GM19438 (cell line): Measurements from ENCODE around the gene ADAM12.

Experiments
- ATAC-seq: cut with Tn5 transposase; IDR thresholded peaks from one replicate; pipeline ENCODE4 v1.9.1; 2021; ENCODE audit warnings: low read depth; ENCODE audit not compliant: unreplicated experiment

Gene ADAM12

DNA sequence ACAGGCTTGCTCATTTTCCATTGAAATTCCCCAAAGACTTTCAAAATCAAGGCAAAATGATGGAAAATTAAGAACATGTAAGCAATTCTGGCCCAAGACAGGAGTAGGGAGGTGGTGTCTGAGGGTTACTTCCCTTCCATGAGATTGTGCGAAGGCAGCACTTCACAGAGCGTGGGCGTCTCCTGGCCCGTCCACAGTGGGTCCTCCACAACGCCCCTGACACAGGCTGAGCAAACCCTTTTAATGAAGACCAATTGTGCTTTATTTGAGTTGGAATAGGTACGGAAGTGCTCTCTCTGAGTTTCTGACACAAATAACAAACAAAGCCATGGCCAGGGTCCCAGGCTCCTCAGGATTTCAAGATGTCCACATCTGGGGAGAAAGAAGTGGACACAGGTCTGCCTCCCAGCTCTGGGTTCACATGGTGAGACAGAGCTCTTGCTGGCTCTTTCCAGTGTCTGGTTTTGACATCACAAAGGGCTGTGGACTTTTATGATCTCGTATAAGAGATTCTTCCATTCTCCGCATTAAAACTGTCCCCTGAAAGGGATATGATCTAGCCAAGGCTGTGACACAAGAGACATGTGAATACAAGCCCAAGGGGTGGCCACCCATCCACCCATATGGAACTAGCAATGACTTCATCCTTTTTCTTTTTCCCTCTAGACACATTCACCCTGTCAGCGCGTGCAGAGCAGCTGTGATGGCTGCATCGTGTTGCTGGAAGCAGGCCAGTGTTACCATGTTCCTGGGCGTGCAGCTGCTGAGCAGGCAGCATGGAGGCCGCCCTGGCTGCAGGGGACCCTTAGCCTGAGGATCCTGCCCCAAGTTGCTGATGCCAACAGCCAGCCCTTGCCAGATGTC is 145.6 kb downstream of the ADAM12 start:
- ATAC-seq: no peak

DNA sequence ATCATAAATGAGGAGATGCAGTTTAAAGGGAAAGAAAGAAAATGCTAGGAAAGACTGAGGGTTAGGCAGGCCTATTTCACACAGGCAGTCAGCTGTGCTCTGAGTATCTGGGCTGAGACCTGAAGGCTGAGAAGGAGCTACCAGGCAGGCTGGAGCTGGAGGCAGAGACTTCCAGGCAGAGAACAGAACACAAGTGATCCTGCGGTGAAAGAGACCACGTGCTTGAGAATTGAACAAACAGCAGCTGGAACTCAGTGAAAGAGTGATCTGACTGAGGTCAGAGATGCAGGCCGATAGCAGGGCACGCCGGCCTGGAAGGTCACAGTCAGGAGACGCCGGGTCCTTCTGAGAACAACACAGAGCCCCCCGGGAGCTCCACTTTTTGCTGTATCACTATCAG is 147.8 kb downstream of the ADAM12 start:
- ATAC-seq: no peak

- ATAC-seq: no peak
Observed at GRCh38 chr10:126239844-126240243, 148.4 kb downstream of the ADAM12 start.

DNA sequence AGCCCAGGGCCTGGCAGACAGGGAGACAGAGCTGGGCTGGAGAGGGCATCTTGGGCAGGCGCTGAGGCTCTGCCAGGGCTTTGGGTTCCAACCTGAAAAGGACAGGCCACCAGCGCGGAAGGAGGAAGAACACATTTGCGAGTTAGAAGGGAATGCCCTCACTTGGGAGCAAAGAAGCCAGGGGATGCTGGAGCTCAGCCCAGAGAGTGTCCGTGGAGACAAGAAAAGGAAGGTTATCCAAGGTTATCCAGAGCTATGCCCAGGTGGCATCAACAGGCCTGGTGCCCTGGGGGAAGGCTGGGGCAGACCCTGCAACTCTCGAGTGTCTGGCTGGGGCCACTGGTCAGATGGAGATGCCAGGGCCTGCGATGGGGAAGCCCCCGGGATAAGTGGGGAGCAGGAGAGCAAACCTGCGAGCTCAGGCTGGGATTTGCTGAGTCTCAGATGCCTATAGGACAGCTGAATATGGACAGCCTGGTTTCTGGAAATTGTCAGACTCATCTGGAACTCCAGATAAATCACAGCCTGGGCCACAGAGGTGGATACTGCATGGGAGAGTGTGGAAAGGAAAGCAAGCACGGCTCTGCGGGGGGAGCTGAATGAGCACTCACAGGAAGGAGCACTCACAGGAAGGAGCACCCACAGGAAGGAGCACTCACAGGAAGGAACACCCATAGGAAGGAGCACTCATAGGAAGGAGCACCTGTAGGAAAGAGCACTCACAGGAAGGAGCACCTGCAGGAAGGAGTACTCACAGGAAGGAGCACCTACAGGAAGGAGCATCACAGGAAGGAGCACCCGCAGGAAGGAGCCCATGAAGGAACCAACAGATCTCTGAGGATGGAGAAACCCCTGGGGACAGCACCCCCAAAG is 152.1 kb downstream of the ADAM12 start:
- ATAC-seq: no peak

GRCh38 chr10:126235091-126235978 is 152.9 kb downstream of the ADAM12 start:
- ATAC-seq: no peak

- ATAC-seq: no peak
Observed at GRCh38 chr10:126234630-126235029, 153.6 kb downstream of the ADAM12 start.

DNA sequence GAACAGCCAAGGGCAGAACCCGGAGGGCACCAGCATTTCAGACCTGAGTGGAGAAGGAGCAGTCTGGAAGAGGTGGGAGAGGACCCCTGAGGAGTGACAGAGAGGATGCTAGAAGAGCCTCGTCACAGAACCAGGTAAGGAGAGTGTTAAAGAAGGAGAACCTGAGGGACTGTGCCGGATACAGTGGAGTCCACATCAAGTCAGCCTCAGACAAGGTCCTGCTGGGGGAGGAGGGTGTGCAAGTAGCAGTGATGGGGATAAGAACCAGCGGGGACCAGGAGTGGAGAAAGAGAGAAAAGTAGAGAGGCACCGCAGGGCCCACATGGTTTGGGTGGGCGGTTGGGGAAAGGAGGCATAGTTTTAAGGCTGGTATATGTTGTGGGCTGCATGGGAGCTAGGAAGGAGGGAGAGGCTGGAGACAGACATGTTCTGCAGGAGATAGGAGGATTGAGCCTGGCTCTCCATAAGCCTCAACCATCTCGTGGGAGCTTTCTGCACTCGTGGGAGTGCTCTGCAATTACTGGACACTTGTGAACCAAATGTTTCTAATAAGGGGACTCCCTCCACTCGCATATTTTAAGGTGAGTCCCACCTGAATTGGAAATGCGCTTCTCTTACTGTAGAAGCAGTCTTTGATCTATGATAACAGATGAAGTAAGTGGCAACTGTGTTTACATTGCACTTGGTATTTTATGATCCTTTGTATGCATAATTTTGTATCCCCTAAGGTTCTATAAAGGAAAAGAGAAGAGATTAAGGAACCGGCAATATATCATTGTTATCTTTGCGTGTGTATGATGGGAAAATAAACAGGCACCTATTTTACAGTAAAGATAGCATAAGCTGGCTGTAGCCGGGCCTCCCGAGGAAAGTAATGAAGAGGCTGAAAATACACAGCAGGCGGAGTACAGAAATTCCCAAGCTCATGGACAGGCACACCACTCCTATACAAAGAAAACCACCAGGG is 154.8 kb downstream of the ADAM12 start:
- no peak for ATAC-seq

GRCh38 chr10:126230587-126230986 is 157.7 kb downstream of the ADAM12 start:
- ATAC-seq: no peak

DNA sequence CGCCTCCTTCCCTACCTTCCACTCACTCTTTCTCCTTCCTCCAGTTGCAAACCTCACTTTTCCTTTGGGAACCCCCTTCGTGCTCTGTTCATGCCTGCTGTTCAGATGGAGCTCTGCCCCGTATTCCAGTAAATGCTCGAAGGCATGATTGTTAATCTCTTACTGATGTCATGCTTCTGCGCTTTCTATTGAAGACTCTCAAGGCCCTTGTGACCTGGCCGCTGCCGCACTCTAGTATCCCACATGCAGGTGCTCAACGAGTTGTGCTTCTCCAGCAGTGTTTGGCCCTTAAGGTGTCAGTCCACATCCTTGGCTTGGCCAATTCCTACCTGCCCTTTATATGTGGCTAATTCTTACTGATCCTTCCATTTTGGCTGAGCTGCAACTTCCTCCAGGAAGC is 158.6 kb downstream of the ADAM12 start:
- ATAC-seq: no peak

DNA sequence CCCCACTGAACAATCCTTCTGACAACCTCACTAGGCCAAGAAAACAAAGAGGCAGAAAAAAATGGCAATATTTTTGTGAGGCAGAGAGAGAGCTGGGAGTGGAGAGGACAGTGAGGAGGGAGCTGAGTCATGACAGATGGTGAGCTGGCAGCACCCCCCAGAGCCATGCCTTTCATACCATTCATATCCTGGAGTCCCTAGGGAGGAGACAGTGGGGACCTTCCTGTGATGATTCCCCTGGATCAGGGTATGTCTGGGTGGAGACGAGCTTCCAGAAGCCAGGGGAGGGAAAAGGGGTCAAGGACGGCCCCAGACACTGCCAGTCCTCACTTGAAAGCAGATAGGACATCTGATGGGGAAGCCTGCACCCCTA is 160.5 kb downstream of the ADAM12 start:
- no peak for ATAC-seq

DNA sequence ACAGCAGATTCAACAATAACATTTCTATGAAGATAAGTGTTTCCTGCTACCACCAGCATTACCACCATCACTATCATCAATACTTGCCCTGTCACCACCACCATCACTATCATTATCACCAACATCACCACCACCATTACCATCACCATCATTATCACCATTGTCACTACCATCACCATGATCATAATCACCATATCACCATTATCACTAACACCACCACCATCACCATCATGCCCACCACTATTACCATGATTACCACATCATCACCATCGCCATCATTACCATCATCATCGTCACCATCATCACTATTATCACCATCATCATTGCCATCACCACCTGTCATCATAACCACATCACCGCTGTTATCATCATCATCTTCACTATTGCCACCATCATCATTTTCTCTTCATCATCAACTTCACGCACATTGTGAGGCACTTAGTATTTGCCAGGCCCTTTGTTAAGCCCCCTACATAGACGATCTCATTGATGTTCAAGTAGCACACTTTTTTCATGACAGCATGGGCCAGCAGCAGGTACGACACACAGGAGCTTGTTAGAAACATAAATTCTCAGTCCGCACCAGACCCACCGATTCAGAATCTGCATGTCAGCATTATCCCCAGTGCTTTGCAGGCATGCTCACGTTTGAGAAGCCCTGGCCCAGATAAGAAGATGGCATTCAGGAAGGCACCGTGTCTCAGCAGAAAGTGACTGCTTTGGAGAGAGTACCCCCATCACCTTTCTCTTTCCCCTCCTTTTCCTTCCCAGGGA is 161.1 kb downstream of the ADAM12 start:
- no peak for ATAC-seq

DNA sequence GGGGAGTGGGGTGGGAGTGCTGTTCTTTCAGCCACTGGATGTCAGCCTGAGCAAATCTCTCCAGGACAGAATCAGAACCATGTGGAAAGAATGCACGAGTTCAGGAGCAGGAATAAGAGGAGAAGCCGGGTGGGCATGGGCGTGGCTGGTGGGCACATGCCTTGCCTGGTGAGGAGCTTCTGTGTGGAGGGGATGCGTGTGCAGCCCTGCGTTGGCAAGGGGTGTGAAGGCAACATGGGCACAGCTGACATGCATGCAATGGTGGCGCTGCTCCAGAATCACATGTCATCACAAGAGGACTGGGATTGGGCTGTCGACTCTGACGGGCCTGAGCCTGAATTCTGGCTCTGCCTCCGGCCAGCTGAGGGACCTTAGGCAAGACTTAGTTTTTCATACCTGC is 162.1 kb downstream of the ADAM12 start:
- no peak for ATAC-seq

- no peak for ATAC-seq
Observed at GRCh38 chr10:126225672-126226008, 162.6 kb downstream of the ADAM12 start.

GRCh38 chr10:126224967-126225671 is 163.2 kb downstream of the ADAM12 start:
- no peak for ATAC-seq

- no peak for ATAC-seq
Observed at GRCh38 chr10:126223512-126224067, 164.7 kb downstream of the ADAM12 start.

GRCh38 chr10:126222736-126223511 is 165.4 kb downstream of the ADAM12 start:
- no peak for ATAC-seq

- no peak for ATAC-seq
Observed at GRCh38 chr10:126221874-126222273, 166.4 kb downstream of the ADAM12 start.
